PC-3 (cell line): ENCODE measurements around the gene RNU6-1. TPM values are rescaled to one million over a fixed set of nuclear protein-coding genes. Genes with fewer than 3 reads are reported as not detected.

Experiments
- ATAC-seq: fragments of 200-7000 bp; cut with Tn5 transposase; 2 replicates; pipeline ENCODE4 v1.9.1; 2020; ENCODE audit warnings: mild to moderate bottlenecking, moderate library complexity
- BruUV-seq: library from RNA; stranded (reverse); fragments of 400-500 nt; replicated peaks from 2 replicates; lab custom pipeline; 2021; lab: Mats Ljungman, UMichigan
- CTCF ChIA-PET: fragments of 300-600 bp; sonication (Branson Sonifier 250); formaldehyde crosslinking; loops from one replicate; lab custom pipeline; 2022; ENCODE audit warnings: antibody characterized with exemption; lab: Charles Lee
- POLR2A ChIA-PET: fragments of 300-600 bp; sonication (Branson Sonifier 250); formaldehyde crosslinking; loops from one replicate; lab custom pipeline; 2022; ENCODE audit warnings: antibody characterized with exemption; ENCODE audit not compliant: unreplicated experiment; lab: Charles Lee
- DNase-seq: peaks from one replicate; pipeline ENCODE4 v3.0.0-alpha.2; 2015
- H2AFZ ChIP-seq: fragments of 300-600 bp; sonication (generic); 2 replicates; pipeline ENCODE4 v1.6.0; 2016; ENCODE audit warnings: antibody characterized with exemption, low read length
- H3F3A ChIP-seq: fragments of 300-600 bp; sonication (generic); one replicate; pipeline ENCODE4 v1.6.0; 2017; ENCODE audit warnings: antibody characterized with exemption, low read length, control low read depth, mild to moderate bottlenecking; ENCODE audit not compliant: unreplicated experiment
- H3K27ac ChIP-seq: fragments of 300-600 bp; sonication (generic); 2 replicates; pipeline ENCODE4 v1.5.1; 2016; ENCODE audit warnings: mild to moderate bottlenecking, low read length
- H3K27me3 ChIP-seq: fragments of 300-600 bp; sonication (generic); 2 replicates; pipeline ENCODE4 v1.6.1; 2016; ENCODE audit warnings: low read length, mixed read lengths
- H3K36me3 ChIP-seq: fragments of 300-600 bp; sonication (generic); 2 replicates; pipeline ENCODE4 v1.6.1; 2016; ENCODE audit warnings: low read depth, mixed run types, low read length, mixed read lengths
- H3K4me1 ChIP-seq: fragments of 300-600 bp; sonication (generic); 2 replicates; pipeline ENCODE4 v1.5.1; 2016; ENCODE audit warnings: low read length; ENCODE audit not compliant: insufficient read depth
- H3K4me2 ChIP-seq: fragments of 300-600 bp; sonication (generic); 2 replicates; pipeline ENCODE4 v1.6.0; 2016; ENCODE audit warnings: low read length
- H3K4me3 ChIP-seq: fragments of 300-600 bp; sonication (generic); 2 replicates; pipeline ENCODE4 v1.5.1; 2016; ENCODE audit warnings: mild to moderate bottlenecking, low read length, mixed read lengths
- H3K79me2 ChIP-seq: fragments of 300-600 bp; sonication (generic); 2 replicates; pipeline ENCODE4 v1.6.1; 2017; ENCODE audit warnings: low read length, mixed read lengths
- H3K9ac ChIP-seq: fragments of 300-600 bp; sonication (generic); 2 replicates; pipeline ENCODE4 v1.6.0; 2016; ENCODE audit warnings: mild to moderate bottlenecking, low read length
- H3K9me2 ChIP-seq: fragments of 300-600 bp; sonication (generic); replicated peaks from 2 replicates; pipeline ENCODE4 v1.6.1; 2016; ENCODE audit warnings: mixed run types, low read length, mixed read lengths
- H3K9me3 ChIP-seq: fragments of 300-600 bp; sonication (generic); 2 replicates; pipeline ENCODE4 v1.6.1; 2016; ENCODE audit warnings: low read length, mixed read lengths
- H4K20me1 ChIP-seq: fragments of 300-600 bp; sonication (generic); 2 replicates; pipeline ENCODE4 v1.6.1; 2016; ENCODE audit warnings: low read length, mixed read lengths
- CTCF ChIP-seq: fragments of 300-600 bp; sonication (generic); conservative IDR thresholded peaks from 2 replicates; pipeline ENCODE4 v1.5.1; 2017; ENCODE audit warnings: antibody characterized with exemption, low read depth, mild to moderate bottlenecking, low read length
- EZH2 ChIP-seq: fragments of 300-600 bp; sonication (generic); IDR thresholded peaks from one replicate; pipeline ENCODE4 v1.6.1; 2017; ENCODE audit warnings: antibody characterized with exemption, mild to moderate bottlenecking, low read length; ENCODE audit not compliant: unreplicated experiment
- EZH2phosphoT487 ChIP-seq: fragments of 300-600 bp; sonication (generic); IDR thresholded peaks from 2 replicates; pipeline ENCODE4 v1.6.1; 2018; ENCODE audit warnings: mild to moderate bottlenecking, antibody characterized with exemption, low read length, borderline replicate concordance
- intact Hi-C: fragments of 100-400 bp; cut with micrococcal nuclease; formaldehyde crosslinking; loops from 2 replicates; pipeline ENCODE4 v1.9.0; 2023
- total RNA-seq: library from RNA; depleted of rRNA; stranded (reverse); fragments of >200 nt; gene quantifications from 2 replicates; pipeline ENCODE4 v1.2.3, GENCODE V29; 2014

Gene RNU6-1
- total RNA-seq, 1 experiment from 2014 or later: not detected

GRCh38 chr15:67803996-67804843, 35.6 kb downstream of the RNU6-1 start:
- no peaks in the 10 kb centered on the region for H3K9me3 ChIP-seq
- no peak overlapping the region for H2AFZ ChIP-seq
- H3K4me2 ChIP-seq: no peak overlapping the region
- TF ChIP-seq CTCF (no peak), EZH2phosphoT487 (no peak), EZH2 (no peak)
- no peaks in the 10 kb centered on the region for H3K36me3 ChIP-seq
- H3K9me2 ChIP-seq: no peaks in the 10 kb centered on the region
- H3K27me3 ChIP-seq: no peaks in the 10 kb centered on the region
- H3K79me2 ChIP-seq: no peaks in the 10 kb centered on the region
- intact Hi-C loops: no loop called here
- H3F3A ChIP-seq: no peaks in the 10 kb centered on the region
- no TSS peak for BruUV-seq
- H3K9ac ChIP-seq: no peak overlapping the region
- DNase-seq (no peak), ATAC-seq (no peak)
- no peak overlapping the region for H3K4me3 ChIP-seq
- no peak overlapping the region for H3K27ac ChIP-seq
- no peaks in the 10 kb centered on the region for H3K4me1 ChIP-seq
- POLR2A ChIA-PET: no interaction called here
- no peaks in the 10 kb centered on the region for H4K20me1 ChIP-seq
- CTCF ChIA-PET: interaction anchor here (0.8 kb wide), 1 partner anchor 49 kb away, joined by 6 read pairs; no protein-coding TSS in a partner anchor

GRCh38 chr15:67803299-67803698, 36.5 kb downstream of the RNU6-1 start:
- no peak for TF ChIP-seq CTCF
- no peak for TF ChIP-seq EZH2phosphoT487
- TF ChIP-seq EZH2: no peak
- no peaks in the 10 kb centered on the region for H3K9me3 ChIP-seq
- intact Hi-C loops: no loop called here
- no peak overlapping the region for H3K27ac ChIP-seq
- no peak overlapping the region for H2AFZ ChIP-seq
- H4K20me1 ChIP-seq: no peaks in the 10 kb centered on the region
- H3K27me3 ChIP-seq: no peaks in the 10 kb centered on the region
- H3F3A ChIP-seq: no peaks in the 10 kb centered on the region
- DNase-seq: no peak
- ChIA-PET CTCF (interaction anchor here (0.8 kb wide), 1 partner anchor 48 kb away, joined by 6 read pairs; no protein-coding TSS in a partner anchor), POLR2A (no interaction called here)
- H3K9ac ChIP-seq: no peak overlapping the region
- H3K4me2 ChIP-seq: no peak overlapping the region
- no peaks in the 10 kb centered on the region for H3K4me1 ChIP-seq
- no peaks in the 10 kb centered on the region for H3K9me2 ChIP-seq
- BruUV-seq: no TSS peak
- ATAC-seq: no peak
- H3K4me3 ChIP-seq: no peak overlapping the region
- no peaks in the 10 kb centered on the region for H3K36me3 ChIP-seq
- H3K79me2 ChIP-seq: no peaks in the 10 kb centered on the region
